Stimulated activated CD4-positive, alpha-beta T cell treated with anti-CD3 and anti-CD28 coated beads, Interleukin-4, amount 100 ng/mL, for 48 hours (primary cell): ENCODE data around the gene MYO18A.

Experiments used
- DNase-seq, 2 donors: peaks; one replicate each; pipeline ENCODE4 v3.0.0-alpha.2; 2020; ENCODE audit warnings: low read depth in 2 of 2

The MYO18A gene

GRCh38 chr17:29050176-29050575, 130.0 kb downstream of the MYO18A start:
- DNase-seq = no peak

DNA sequence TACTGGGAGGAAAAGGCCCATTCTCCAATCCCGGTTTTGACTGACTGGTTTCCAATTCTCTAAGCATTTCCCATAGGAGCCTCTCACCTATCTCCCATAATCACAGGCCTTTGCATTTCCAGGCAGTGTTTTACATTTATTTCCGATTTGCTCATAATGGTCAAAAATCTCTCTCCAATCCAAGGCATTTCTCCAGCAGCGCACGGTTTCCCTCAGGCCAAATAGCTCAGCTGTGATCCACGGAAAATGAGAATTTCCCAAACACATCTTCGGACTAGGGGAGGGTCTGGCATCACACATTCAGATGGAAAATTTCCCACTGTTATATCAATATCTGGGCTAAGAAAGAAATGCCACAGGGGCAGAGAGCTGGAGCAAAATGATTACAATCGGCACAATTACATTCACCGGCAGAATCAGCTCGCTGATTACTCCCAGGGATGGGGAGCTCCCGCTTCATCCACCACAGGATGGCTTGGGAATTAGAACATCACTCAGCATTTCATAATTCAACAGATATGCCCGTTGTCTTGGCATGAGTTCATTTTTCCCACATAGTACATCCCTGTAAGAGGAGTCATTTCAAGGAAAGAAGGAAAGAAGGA, 130.6 kb downstream of the MYO18A start:
- DNase-seq = no peak

GRCh38 chr17:29048440-29049368, 131.5 kb downstream of the MYO18A start:
- DNase-seq = no peak

GRCh38 chr17:29046473-29046839, 133.7 kb downstream of the MYO18A start:
- DNase-seq = no peak

DNA sequence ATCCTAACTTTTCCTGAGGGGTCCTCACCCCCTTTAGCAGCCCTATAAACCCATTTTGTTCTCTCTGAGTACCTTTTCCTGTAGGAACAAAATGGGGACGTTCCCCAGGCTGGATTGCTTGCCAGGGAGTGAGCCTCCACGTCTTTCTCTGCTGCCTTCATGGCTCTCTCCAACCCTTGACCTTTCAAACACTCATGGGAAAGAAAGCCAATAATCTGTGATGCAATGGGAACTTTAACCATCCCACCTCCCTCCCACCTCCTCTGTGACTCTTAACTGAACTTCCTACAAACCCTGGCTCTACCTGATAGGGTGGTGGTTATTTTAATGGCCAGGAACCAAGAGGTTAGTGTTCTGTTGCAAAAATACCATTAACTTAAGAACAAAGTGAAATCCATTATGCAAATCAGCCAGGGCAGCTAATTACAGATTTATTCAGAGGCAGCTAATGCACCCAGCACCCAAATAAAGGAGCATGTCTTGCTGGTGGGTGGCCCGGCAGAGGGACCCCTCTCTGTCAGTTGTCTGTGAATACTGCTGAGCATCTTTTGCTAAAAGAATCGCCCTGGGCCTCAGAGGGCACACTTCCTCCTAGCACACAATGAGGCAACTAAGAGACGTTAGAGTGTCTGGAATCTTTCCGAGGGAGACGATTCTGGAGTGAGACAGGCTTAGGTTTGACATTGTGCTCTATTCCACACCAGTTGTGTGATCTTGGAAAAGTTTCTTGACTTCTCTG, 134.3 kb downstream of the MYO18A start:
- DNase-seq = no peak

- DNase-seq = no peak
Observed at GRCh38 chr17:29045026-29045425, 135.2 kb downstream of the MYO18A start.

GRCh38 chr17:29043539-29044145, 136.6 kb downstream of the MYO18A start:
- DNase-seq = no peak

DNA sequence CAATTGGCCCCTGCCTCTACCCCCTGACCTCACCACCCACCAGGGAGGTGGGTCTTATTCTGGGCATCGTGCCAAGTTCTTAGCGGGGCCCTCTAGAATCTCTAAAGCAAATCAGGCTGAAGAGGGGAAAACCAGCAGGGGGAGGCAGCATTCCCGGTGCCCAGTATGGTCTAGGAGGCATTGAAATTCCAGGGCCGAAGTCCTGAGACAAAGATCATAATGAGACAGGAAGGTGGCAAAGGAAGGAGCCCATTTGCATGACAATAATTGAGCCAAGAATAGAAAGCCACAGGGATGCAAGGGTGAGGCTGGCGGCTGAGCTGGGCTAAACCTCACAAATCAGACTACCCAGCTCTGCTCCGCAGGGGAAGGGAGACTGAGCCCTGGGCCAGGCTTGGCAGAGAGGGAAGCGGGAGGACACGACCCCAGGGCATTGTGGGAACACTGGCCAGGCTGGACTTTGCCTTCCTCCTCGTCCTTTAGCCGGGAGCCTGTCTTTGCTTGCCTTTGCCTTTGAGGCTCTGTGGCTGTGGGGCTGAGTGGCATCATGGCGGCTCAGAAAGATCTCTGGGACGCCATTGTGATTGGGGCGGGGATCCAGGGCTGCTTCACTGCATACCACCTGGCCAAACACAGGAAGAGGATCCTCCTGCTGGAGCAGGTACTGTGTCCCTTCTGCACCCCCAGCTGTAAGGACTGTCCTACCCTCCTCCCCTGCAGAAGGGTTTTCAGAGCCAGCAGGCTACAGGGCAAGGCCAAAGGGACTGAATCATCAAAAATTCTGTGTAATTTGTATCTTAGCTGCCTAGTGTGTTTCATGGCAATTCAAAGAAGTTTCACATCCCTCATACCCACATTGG, 137.3 kb downstream of the MYO18A start, which contains the start of gene PIPOX:
Gene PIPOX (plus strand): TSS at position 463 of the 860 bp plus-strand sequence. CDS start 85 bp downstream, at position 548.
- DNase-seq = no peak

- DNase-seq = no peak
Observed at GRCh38 chr17:29042026-29042678, 138.0 kb downstream of the MYO18A start.

DNA sequence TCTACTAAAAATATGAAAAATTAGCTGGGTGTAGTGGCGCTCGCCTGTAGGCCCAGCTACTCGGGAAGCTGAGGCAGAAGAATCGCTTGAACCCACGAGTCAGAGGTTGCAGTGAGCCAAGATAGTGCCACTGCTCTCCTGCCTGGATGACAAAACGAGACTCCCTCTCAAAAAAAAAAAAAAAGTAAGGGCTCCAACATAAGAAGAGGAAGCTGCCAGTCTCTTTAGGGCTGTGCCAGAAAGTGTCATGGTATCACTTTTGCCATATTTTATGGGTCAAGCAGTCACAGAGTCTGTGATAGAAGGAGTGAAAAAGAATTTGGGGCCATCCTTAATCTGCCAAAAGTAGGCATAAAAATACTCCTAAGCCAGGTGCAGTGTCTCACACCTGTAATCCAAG, 138.6 kb downstream of the MYO18A start:
- DNase-seq = no peak

GRCh38 chr17:29041091-29041490, 139.1 kb downstream of the MYO18A start:
- no peak for DNase-seq

DNA sequence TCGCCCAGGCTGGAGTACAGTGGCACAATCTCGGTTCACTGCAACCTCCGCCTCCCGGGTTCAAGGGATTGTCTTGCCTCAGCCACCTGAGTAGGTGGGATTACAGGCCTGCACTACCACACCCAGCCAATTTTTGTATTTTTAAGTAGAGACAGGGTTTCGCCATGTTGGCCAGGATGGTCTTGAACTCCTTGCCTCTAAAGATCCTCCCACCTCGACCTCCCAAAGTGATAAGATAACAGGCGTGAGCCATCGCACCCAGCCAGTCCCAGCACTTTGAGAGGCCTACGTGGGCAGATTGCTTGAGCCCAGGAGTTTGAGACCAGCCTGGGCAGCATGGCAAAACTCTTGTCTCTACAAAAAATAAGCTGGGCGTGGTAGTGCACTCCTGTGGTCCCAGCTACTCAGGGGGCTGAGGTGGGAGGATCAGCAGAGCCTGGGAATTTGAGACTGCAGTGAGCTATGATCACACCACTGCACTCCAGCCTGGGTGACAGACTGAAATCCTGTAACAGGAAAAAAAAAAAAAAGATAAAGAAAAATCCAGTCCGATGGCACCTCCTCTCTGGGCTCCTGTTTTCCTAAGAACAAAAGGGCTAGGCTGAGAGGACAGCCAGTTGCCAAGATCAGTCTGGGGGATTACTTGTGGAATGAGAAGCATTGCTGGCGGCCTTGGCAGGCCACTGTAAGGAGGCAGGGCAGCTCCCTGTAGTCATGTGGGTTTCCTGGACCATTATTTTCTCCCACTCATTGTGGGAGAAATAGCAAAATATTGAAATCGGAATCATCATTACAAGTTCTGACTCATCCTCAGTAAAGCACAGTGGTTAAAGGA, 140.2 kb downstream of the MYO18A start:
- no peak for DNase-seq

GRCh38 chr17:29038085-29038795, 142.0 kb downstream of the MYO18A start:
- DNase-seq = no peak

GRCh38 chr17:29037739-29038084, 142.5 kb downstream of the MYO18A start:
- no peak for DNase-seq

DNA sequence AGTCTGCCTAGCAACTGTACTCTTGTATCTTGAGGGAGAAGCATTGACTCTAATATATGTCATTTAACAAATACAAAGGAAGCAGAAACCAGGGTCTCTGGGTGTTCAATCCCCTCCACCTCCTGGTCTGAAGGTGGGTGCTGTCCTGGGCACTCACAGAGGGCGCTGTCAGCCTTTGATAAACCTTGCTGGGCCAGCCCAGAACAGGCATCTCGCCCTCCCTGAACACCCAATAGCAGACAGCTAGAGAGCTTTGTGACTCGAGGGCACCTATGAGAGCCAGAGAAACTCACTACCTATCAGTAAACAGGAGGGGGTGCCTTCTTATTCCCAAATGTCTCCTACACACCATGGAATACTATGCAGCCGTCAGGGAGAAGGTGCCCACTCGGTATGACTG, 143.6 kb downstream of the MYO18A start:
- no peak for DNase-seq

DNA sequence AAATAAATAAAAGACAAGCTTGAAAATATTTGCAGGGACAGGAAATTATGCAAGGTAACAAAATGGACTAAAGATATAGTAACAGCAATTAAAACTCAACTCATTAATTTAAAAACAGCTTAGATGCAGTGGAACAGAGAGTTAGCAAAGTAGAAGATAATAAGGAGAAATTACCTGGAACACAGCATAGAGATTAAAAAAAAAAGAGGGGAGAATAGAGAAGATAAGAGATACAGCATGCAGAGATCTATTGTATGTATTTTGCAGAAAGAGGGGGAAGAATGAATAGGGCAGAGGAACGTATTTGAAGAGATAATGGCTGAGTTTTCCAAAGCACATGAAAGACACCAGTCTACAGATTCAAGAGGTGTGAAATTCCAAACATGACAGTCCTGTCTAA, 145.7 kb downstream of the MYO18A start:
- no peak for DNase-seq

- DNase-seq = no peak
Observed at GRCh38 chr17:29032857-29033197, 147.4 kb downstream of the MYO18A start.

- DNase-seq = no peak
Observed at GRCh38 chr17:29032013-29032856, 148.0 kb downstream of the MYO18A start.
